ENCODE measurements around the gene C19orf67. TPM values are rescaled to one million over a fixed set of nuclear protein-coding genes. Genes with fewer than 3 reads are reported as not detected.
A peak's percentile ranks its signal among the peaks of the same experiment; 100 is the strongest.

Gene C19orf67
- total RNA-seq, 1 experiment from 2014 or later: not detected

DNA sequence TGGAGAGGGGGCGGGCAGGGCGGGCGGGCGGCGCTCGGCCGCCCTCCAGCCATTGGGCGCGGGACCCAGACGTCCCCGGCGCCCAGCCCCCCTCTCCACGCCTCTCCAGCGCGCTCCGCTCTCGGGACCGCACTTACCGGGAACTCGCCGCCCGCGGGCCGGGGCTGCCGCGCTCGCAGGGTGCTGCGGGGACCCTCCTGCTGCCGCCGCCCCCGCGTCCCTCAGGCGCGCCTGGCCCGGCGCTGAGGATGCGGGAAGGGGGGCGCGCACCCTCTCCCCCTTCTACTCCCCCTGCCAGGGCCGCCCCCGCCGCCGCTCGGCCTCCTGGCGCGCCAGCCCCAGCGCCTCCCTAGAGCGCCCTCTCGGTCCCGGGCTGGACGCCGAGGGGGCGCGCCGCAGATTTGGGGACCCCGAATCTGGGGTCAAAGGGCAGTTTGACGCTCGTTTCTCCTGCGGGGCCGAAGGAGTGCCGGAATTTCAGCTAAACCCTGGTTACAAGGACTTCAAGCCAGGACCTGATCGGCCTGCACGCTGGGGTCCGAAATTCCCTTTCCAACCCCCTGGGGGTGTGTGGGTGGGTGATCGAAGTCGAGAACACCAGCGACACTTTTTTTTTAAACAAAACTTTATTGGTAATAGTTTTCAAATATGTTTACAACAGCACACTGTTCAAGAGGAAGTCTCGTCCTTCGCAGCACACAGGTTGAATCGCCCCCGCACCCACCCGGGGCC lies 5.7 kb upstream of the C19orf67 start:
- peak overlapping the region; percentile 41 to 66 for H3K4me3 ChIP-seq (replicated peaks in 1 of 2; ENCODE audit: low read depth in 1 of 2, low read length in 2 of 2)
- peak overlapping the region; percentile 91 for H3K4me2 ChIP-seq (ENCODE audit: low read length)
- no peaks in the 10 kb centered on the region for H3K27me3 ChIP-seq (ENCODE audit: insufficient read depth, low read length)
- TF ChIP-seq SIN3A (IDR thresholded peaks at IDR 0.05; ENCODE audit: low read depth): 0 out of 2 replicates have a peak, but pooled peaks have one; percentile 2
- peak; percentile 39; the same call in 1 of the 2 replicates for TF ChIP-seq ZFX (IDR thresholded peaks at IDR 0.05)
- peak; percentile 79 for TF ChIP-seq EGR1 (IDR thresholded peaks at IDR 0.05; ENCODE audit: low read depth)
- TF ChIP-seq CEBPB (IDR thresholded peaks at IDR 0.05; ENCODE audit: low read depth): no peak
- TF ChIP-seq, protein P1, sequence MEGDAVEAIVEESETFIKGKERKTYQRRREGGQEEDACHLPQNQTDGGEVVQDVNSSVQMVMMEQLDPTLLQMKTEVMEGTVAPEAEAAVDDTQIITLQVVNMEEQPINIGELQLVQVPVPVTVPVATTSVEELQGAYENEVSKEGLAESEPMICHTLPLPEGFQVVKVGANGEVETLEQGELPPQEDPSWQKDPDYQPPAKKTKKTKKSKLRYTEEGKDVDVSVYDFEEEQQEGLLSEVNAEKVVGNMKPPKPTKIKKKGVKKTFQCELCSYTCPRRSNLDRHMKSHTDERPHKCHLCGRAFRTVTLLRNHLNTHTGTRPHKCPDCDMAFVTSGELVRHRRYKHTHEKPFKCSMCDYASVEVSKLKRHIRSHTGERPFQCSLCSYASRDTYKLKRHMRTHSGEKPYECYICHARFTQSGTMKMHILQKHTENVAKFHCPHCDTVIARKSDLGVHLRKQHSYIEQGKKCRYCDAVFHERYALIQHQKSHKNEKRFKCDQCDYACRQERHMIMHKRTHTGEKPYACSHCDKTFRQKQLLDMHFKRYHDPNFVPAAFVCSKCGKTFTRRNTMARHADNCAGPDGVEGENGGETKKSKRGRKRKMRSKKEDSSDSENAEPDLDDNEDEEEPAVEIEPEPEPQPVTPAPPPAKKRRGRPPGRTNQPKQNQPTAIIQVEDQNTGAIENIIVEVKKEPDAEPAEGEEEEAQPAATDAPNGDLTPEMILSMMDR (IDR thresholded peaks at IDR 0.05 in 2 of 3, conservative IDR thresholded peaks at IDR 0.05 in 1 of 3; ENCODE audit: borderline replicate concordance in 1 of 3, insufficient read depth in 1 of 3, low read depth in 2 of 3, low read length in 2 of 3): peak; percentile 27 to 29 (median 29); a peak in 4 of 6 replicates
- peak; percentile 78 for TF ChIP-seq POLR2AphosphoS5 (IDR thresholded peaks at IDR 0.05; ENCODE audit: low read depth, low read length)
- TF ChIP-seq, protein P2, sequence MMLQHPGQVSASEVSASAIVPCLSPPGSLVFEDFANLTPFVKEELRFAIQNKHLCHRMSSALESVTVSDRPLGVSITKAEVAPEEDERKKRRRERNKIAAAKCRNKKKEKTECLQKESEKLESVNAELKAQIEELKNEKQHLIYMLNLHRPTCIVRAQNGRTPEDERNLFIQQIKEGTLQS (IDR thresholded peaks at IDR 0.05): no peak
- H3K9me3 ChIP-seq (ENCODE audit: control insufficient read depth in 1 of 2, insufficient read depth in 1 of 2, low read depth in 1 of 2, low read length in 2 of 2): peaks cover 3 to 7% of the 10 kb centered on the region in 2 experiments; a peak in 1 of 4 replicates
- peaks cover 0 to 3% of the 10 kb centered on the region in 2 experiments; a peak in 1 of 4 replicates for H3K36me3 ChIP-seq (ENCODE audit: control insufficient read depth in 1 of 2, insufficient read depth in 2 of 2, low read length in 2 of 2)
- no peaks in the 10 kb centered on the region for H3K79me2 ChIP-seq (ENCODE audit: insufficient read depth, low read length)
- peak; percentile 84 for ATAC-seq
- RAD21 ChIA-PET (ENCODE audit: low non-redundant PET in 1 of 2, low total read pairs in 2 of 2, uncharacterized antibody in 2 of 2, unreplicated experiment in 2 of 2): no interaction called here
- POLR2A ChIA-PET: interaction anchor here (0.6 kb wide), 1 partner anchor 20 kb away, joined by 3 read pairs; no protein-coding TSS in a partner anchor
- DNase-seq (ENCODE audit: low read depth, low spot score): no peak
- no TSS peak for BruUV-seq (replicated peaks)
- peak overlapping the region; percentile 83 for H3K27ac ChIP-seq (ENCODE audit: low read depth, low read length)
- CTCF ChIA-PET: no interaction called here
- no peaks in the 10 kb centered on the region for H3K9me2 ChIP-seq (ENCODE audit: insufficient read depth)
- no peak overlapping the region for H2AFZ ChIP-seq (ENCODE audit: low read depth, low read length, poor library complexity, severe bottlenecking)
- no peaks in the 10 kb centered on the region for H4K20me1 ChIP-seq (ENCODE audit: insufficient read depth)
- H3K9ac ChIP-seq (ENCODE audit: low read length): peak overlapping the region; percentile 73
- peaks cover 12 to 19% of the 10 kb centered on the region in 2 experiments for H3K4me1 ChIP-seq (ENCODE audit: control insufficient read depth in 1 of 2, insufficient read depth in 2 of 2, low read length in 2 of 2)
- intact Hi-C loops (cut with micrococcal nuclease): no loop called here
